ENCODE results near the gene AHR.

GRCh38 chr7:17357952-17358351, 59.5 kb downstream of the AHR start:
- no peak for TF ChIP-seq CTCF (IDR thresholded peaks at IDR 0.05)
- no peak for TF ChIP-seq ZFX (IDR thresholded peaks at IDR 0.05; ENCODE audit: borderline replicate concordance)

Measured in 22Rv1 (cell line).